Measurements from ENCODE around the gene RARB.

The RARB gene

GRCh38 chr3:25542492-25543039 lies 114.5 kb downstream of the RARB start:
- no peak overlapping the region for H3K4me3 ChIP-seq (ENCODE audit: low read length)
- peak; percentile 49 for DNase-seq (ENCODE audit: low read depth)
- no peak for TF ChIP-seq CTCF (conservative IDR thresholded peaks at IDR 0.05; ENCODE audit: low read length)

- no peak overlapping the region for H3K4me3 ChIP-seq (ENCODE audit: low read length)
- TF ChIP-seq CTCF (conservative IDR thresholded peaks at IDR 0.05; ENCODE audit: low read length): no peak
- no peak for DNase-seq (ENCODE audit: low read depth)
Observed at GRCh38 chr3:25547103-25547502, 119.0 kb downstream of the RARB start.

- TF ChIP-seq CTCF (conservative IDR thresholded peaks at IDR 0.05; ENCODE audit: low read length): no peak
- DNase-seq (ENCODE audit: low read depth): peak; percentile 34
- H3K4me3 ChIP-seq (ENCODE audit: low read length): no peak overlapping the region
Observed at GRCh38 chr3:25547943-25548674, 120.0 kb downstream of the RARB start.

GRCh38 chr3:25548836-25549235 lies 120.8 kb downstream of the RARB start:
- TF ChIP-seq CTCF (conservative IDR thresholded peaks at IDR 0.05; ENCODE audit: low read length): no peak
- no peak overlapping the region for H3K4me3 ChIP-seq (ENCODE audit: low read length)
- no peak for DNase-seq (ENCODE audit: low read depth)

GRCh38 chr3:25552251-25552650 lies 124.2 kb downstream of the RARB start:
- no peak overlapping the region for H3K4me3 ChIP-seq (ENCODE audit: low read length)
- TF ChIP-seq CTCF (conservative IDR thresholded peaks at IDR 0.05; ENCODE audit: low read length): no peak
- DNase-seq (ENCODE audit: low read depth): no peak

- TF ChIP-seq CTCF (conservative IDR thresholded peaks at IDR 0.05; ENCODE audit: low read length): no peak
- no peak overlapping the region for H3K4me3 ChIP-seq (ENCODE audit: low read length)
- DNase-seq (ENCODE audit: low read depth): no peak
Observed at GRCh38 chr3:25554376-25554775, 126.3 kb downstream of the RARB start.
